ENCODE measurements around the gene KRTAP10-6.
"Not testable (repeated sequence)": the region's sequence is repeated elsewhere in the genome, so short reads cannot be mapped to it uniquely, and the experiment has no call there.

DNA sequence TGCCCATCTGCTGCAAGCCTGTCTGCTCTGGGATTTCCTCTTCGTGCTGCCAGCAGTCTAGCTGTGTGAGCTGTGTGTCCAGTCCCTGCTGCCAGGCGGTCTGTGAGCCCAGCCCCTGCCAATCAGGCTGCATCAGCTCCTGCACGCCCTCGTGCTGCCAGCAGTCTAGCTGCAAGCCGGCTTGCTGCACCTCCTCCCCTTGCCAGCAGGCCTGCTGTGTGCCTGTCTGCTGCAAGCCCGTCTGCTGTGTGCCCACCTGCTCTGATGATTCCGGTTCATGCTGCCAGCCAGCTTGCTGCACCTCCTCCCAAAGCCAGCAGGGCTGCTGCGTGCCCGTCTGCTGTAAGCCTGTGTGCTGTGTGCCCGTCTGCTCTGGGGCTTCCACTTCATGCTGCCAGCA is 8.8 kb upstream of the KRTAP10-6 start:
- TF ChIP-seq CTCF (IDR thresholded peaks at IDR 0.05), result peak in 1 of 6 experiments; percentile 32
- TF ChIP-seq POLR2A (IDR thresholded peaks at IDR 0.05), result not testable (repeated sequence)
